Stomach smooth muscle (tissue), 2 donors: ENCODE data around the gene ZSCAN12.
A peak's percentile ranks its signal among the peaks of the same experiment; 100 is the strongest.

Experiments used
- H3K27ac ChIP-seq: one replicate; pipeline ENCODE4 v1.7.0; 2013; ENCODE audit warnings: mild to moderate bottlenecking, low read length, inconsistent platforms
- H3K27me3 ChIP-seq, 2 donors: one replicate each; pipeline ENCODE4 v1.7.0; 2013; ENCODE audit warnings: low read length in 2 of 2; ENCODE audit not compliant: insufficient read depth in 2 of 2, control insufficient read depth in 1 of 2
- H3K36me3 ChIP-seq, 2 donors: one replicate each; pipeline ENCODE4 v1.7.0; 2013; ENCODE audit warnings: low read length in 2 of 2; ENCODE audit not compliant: control insufficient read depth in 2 of 2, insufficient read depth in 2 of 2
- H3K4me1 ChIP-seq: one replicate; pipeline ENCODE4 v1.7.0; 2013; ENCODE audit warnings: low read length; ENCODE audit not compliant: control insufficient read depth, insufficient read depth
- H3K4me3 ChIP-seq, 2 donors: one replicate each; pipeline ENCODE4 v1.7.0; 2013; ENCODE audit warnings: low read length in 2 of 2
- H3K9ac ChIP-seq, 2 donors: one replicate each; pipeline ENCODE4 v1.7.0; 2013; ENCODE audit warnings: low read length in 2 of 2, mild to moderate bottlenecking in 1 of 2
- H3K9me3 ChIP-seq, 2 donors: one replicate each; pipeline ENCODE4 v1.7.0; 2013; ENCODE audit warnings: low read length in 2 of 2; ENCODE audit not compliant: control insufficient read depth in 2 of 2
- donor health status: healthy.
- donor health status: Pancreatic carcinoma.

The ZSCAN12 gene

DNA sequence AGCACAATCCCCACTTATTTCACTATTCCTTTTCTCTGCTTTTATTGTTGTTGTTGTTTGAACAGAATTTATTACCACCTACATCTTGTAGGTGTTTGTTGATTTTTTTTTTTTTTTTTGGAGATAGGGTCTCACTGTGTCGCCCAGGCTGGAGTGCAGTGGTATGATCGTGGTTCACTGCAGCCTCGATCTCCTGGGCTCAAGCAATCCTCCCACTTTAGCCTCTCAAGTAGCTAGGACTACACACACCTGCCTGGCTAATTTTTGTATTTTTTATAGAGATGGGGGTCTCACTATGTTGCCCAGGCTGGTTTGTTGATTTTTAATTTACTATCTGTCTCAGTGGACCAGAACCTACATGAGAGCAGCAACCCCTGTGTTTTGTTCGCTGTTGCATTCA lies 3.6 kb downstream of the ZSCAN12 start:
- peaks cover 13% of the 10 kb centered on the region for H3K4me1 ChIP-seq
- no peak overlapping the region for H3K4me3 ChIP-seq
- no peak overlapping the region for H3K27ac ChIP-seq
- H3K9ac ChIP-seq: no peak overlapping the region
- H3K27me3 ChIP-seq: no peaks in the 10 kb centered on the region
- H3K9me3 ChIP-seq: no peaks in the 10 kb centered on the region
- peaks cover 9 to 21% of the 10 kb centered on the region in 2 donors for H3K36me3 ChIP-seq

DNA sequence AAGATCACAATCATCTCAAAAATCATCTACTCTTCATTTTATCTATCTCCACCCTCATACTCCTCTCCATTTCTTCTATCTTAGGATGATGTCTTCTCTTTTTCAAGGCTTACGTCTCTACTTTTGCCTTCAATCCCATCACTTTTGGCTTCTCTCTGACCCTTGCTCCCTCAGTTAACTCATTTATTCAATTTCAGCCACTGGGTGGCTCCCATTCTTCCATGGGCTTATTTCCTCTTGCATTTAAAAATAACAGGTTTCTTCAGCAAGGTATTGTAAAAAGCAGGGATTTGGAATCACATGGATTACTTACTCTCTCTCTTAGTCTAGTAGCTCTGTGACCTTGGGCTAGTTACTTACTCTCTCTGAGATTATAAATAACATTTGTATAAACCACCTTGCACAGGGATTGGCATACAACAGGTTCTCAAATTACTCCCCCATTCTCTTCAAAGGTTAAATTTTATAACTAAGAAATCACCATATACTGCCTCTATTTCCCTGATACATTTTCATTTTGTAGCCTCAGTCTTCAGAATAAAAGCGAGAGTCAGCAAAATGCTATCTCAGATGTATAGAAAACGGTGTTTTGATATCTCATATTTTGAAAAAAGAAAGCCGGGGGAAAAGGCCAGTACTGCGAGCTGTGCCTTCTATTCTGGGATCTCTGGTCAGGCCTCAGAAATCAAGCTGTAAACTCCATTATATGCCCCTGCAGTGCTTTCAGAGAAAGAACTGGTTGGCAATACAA lies 5.5 kb downstream of the ZSCAN12 start:
- Histone ChIP-seq H3K4me1 (peaks cover 10% of the 10 kb centered on the region), H3K36me3 (peaks cover 18 to 39% of the 10 kb centered on the region in 2 donors), H3K27me3 (no peaks in the 10 kb centered on the region), H3K27ac (no peak overlapping the region), H3K9me3 (no peaks in the 10 kb centered on the region), H3K9ac (no peak overlapping the region), H3K4me3 (no peak overlapping the region)

DNA sequence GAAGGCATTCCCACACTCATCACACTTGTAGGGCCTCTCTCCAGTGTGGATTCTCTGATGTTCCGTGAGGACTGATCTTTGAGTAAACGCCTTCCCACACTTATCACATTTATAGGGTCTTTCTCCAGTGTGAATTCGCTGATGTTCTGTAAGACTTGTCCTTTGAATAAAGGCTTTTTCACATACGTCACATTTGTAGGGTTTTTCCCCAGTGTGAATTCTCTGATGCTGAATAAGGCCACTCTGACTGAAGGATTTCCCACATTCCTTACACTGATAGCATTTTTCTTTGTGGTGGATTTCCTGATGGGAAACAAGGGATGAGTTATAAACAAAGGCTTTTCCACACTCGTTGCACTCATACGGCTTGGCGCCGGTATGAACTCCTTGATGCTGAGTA lies 8.9 kb downstream of the ZSCAN12 start:
- Histone ChIP-seq H3K4me1 (no peaks in the 10 kb centered on the region), H3K4me3 (no peak overlapping the region), H3K9me3 (no peaks in the 10 kb centered on the region), H3K27ac (no peak overlapping the region), H3K36me3 (peaks cover 18 to 39% of the 10 kb centered on the region in 2 donors), H3K9ac (no peak overlapping the region), H3K27me3 (no peaks in the 10 kb centered on the region)

DNA sequence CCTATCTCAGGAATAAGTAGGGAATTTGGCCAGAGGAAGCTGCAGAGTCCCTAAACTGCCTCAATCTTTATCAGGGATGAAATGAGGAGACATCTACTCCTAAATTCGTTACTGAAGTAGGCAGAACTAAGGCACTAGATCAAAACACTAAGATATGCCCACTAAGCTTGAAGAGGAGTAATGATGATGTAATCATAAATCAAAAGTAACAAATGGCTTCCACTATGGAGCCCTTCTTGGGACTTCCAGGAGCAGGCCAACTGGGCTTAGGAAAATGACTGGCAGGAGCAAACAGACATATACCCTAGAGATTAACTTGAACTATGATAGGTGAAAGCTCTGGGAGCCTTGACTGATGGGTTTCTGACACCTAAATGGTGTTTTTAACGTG lies 15.4 kb downstream of the ZSCAN12 start:
- Histone ChIP-seq H3K27ac (no peak overlapping the region), H3K4me3 (no peak overlapping the region), H3K4me1 (no peaks in the 10 kb centered on the region), H3K27me3 (no peaks in the 10 kb centered on the region), H3K9ac (no peak overlapping the region), H3K36me3 (peaks cover 7 to 16% of the 10 kb centered on the region in 2 donors), H3K9me3 (no peaks in the 10 kb centered on the region)

DNA sequence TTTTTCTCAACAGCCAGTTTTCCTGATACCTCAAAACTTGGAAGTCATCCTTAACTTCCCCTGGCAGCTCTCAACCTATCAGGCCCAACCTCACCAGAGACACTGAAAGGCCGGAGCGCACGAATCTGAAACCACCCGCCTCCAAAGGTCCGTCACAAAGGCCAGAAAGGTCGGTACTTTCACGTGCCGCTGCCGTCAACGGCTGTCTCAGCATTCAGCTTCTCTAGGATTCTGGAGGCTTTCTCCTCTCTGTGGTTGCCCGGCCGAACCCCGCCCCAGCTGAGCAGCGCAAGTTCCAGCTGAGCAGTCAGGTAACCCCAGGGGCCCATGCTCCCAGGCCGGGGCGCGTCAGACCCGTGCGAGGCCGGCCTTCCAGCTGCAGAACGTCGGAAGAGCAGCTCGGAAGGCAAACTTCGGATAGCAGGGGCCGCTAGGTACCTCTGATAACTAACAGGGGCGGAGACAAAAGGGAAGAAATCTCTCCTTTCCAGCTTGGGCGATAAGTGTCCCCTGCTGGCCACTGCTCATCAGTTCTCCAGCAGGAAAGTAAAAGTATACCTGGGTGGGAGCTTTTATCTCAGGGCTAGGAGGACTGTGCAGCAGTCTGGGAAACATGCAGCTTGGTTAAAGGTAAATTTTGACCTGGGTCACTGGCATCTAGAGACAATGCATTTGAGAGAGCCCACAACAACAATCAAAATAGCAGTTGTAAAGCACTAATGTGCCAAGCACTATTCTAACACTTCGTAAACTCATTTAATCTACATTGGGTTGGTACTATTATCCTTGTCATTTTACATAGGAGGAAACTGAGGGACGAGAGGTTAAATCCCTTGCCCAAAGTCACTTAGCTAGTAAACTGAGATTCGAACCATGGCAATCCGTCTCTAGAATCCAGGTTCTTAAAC lies 16.1 kb downstream of the ZSCAN12 start:
- Histone ChIP-seq H3K9me3 (no peaks in the 10 kb centered on the region), H3K27me3 (no peaks in the 10 kb centered on the region), H3K4me1 (no peaks in the 10 kb centered on the region), H3K36me3 (peaks cover 6 to 9% of the 10 kb centered on the region in 2 donors), H3K9ac (peak overlapping the region; percentile 58 to 75), H3K27ac (peak overlapping the region; percentile 66), H3K4me3 (peak overlapping the region; percentile 71 to 78)

DNA sequence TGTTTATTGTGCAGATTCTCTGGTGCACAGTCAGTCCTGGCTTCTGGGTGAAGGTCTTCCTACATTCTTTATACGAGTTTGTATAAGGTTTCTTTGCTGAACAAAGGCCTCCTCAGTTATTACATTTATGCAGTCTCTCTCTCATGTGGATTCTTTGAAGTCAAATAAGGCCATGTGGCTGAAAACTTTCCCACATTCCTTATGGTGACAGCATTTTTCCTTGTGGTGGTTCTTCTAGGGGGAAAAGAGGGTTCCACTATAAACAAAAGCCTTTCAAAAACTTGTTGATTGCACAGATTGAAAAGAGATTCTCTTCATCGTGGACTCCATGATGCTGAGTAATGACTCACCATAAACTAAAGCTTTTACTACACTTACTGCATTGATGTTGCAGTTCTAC lies 19.2 kb downstream of the ZSCAN12 start:
- Histone ChIP-seq H3K36me3 (peaks cover 7 to 8% of the 10 kb centered on the region in 2 donors), H3K9ac (no peak overlapping the region), H3K9me3 (no peaks in the 10 kb centered on the region), H3K4me1 (no peaks in the 10 kb centered on the region), H3K27me3 (no peaks in the 10 kb centered on the region), H3K4me3 (no peak overlapping the region), H3K27ac (no peak overlapping the region)

DNA sequence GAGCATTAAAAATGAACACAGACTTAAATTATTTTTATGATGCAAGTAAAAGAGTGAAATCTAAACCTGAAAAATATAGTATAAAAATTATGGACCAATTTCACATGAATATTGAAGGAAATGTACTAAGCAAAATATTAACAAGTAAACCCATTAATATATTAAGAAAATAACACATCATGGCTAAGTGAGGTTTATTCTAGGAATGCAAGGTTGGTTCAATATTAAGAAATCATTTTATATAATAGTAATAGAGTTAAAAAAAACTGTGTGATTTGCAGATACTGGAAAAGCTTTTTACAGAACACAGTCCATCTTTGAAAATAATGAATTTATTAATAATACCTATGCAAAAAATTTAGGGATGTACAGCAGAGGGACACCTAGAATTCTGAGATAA lies 20.9 kb downstream of the ZSCAN12 start:
- Histone ChIP-seq H3K4me1 (no peaks in the 10 kb centered on the region), H3K27ac (no peak overlapping the region), H3K9me3 (no peaks in the 10 kb centered on the region), H3K4me3 (no peak overlapping the region), H3K27me3 (no peaks in the 10 kb centered on the region), H3K9ac (no peak overlapping the region), H3K36me3 (peaks cover 8 to 9% of the 10 kb centered on the region in 2 donors)

DNA sequence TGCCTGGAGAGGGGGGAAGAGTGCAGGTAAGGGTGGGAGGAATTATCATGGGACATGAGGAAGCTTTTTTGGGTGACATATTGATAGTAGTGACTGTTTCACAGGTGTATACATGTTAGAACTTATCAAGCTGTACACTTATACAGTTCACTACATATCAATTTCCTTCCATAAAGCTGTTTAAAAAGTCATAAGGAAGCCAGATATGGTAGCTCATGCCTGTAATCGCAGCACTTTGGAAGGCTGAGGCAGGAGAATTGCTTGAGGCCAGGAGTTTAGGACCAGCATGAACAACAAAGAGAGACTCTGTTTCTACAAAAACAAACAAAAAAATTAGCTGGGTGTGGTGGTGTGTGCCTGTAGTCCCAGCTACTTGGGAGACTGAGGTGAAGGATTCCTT lies 21.7 kb downstream of the ZSCAN12 start:
- no peaks in the 10 kb centered on the region for H3K9me3 ChIP-seq
- H3K4me3 ChIP-seq: no peak overlapping the region
- H3K27me3 ChIP-seq: no peaks in the 10 kb centered on the region
- H3K4me1 ChIP-seq: no peaks in the 10 kb centered on the region
- H3K36me3 ChIP-seq: peaks cover 8 to 9% of the 10 kb centered on the region in 2 donors
- no peak overlapping the region for H3K27ac ChIP-seq
- H3K9ac ChIP-seq: no peak overlapping the region

DNA sequence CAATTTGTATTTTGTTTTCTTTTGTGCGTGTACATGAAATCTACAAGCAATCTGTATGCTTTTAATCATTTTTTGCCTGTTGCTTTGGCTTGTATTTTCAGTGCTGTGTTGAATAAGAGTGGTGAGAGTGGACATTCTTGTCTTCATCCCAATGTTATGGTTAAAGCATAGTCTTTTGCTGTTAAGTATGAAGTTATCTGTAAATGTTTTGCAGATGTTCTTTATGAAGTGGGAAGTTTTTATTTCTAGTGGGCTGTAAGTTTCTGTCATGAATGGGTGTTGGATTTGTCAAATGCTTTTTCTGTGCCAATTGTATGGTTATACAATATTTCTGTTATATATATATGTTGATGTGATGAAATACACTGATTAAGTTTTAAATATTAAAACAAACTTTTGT lies 25.6 kb downstream of the ZSCAN12 start:
- Histone ChIP-seq H3K36me3 (peaks cover 7 to 10% of the 10 kb centered on the region in 2 donors), H3K4me3 (no peak overlapping the region), H3K4me1 (no peaks in the 10 kb centered on the region), H3K9ac (no peak overlapping the region), H3K9me3 (no peaks in the 10 kb centered on the region), H3K27ac (no peak overlapping the region), H3K27me3 (no peaks in the 10 kb centered on the region)

DNA sequence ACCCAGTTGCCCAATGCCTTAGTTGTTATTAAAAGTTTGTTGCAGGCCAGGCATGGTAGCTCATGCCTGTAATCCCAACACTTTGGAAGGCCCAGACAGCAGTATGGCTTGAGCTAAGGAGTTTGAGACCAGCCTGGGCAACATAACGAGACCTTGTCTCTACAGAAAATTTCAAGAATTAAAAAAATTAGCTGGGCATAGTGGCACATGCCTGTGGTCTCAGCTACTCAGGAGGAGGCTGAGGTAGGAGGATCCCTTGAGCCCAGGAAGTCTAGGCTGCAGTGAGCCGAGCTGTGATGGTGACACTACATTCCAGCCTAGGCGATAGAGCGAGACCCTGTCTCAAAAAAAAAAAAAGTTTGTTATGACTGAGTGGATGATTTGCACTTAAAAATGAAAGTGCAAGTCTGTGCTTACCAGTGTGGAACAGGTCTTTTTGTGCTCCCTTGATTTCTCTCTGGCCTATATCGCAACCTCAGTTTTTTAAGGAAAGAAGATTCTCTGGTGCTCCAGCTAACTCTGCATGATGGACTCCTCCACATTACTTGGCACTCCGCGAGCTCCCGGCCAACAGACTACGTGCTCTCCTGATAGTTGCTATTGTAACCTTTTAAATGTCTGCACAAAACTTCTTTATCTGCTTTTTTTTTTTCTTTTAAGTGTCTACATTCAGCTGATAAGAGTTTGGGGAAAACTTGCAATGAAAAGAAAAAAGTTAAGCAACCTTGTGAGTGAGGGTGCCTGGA lies 27.7 kb downstream of the ZSCAN12 start:
- no peak overlapping the region for H3K27ac ChIP-seq
- H3K4me1 ChIP-seq: no peaks in the 10 kb centered on the region
- H3K27me3 ChIP-seq: no peaks in the 10 kb centered on the region
- H3K9ac ChIP-seq: no peak overlapping the region
- no peaks in the 10 kb centered on the region for H3K9me3 ChIP-seq
- H3K4me3 ChIP-seq: no peak overlapping the region
- H3K36me3 ChIP-seq: peaks cover 6 to 13% of the 10 kb centered on the region in 2 donors
